ENCODE measurements around the gene ADAMTSL5. TPM values are rescaled to one million over a fixed set of nuclear protein-coding genes. Genes with fewer than 3 reads are reported as not detected.

ADAMTSL5 gene
- total and polyA plus RNA-seq, 2 of the 13 experiments (the other 11 are each of a cell fraction or from before 2014, with no cell fraction given): 0.60 to 2.7 TPM

GRCh38 chr19:1491114-1491848, 21.5 kb downstream of the ADAMTSL5 start, which contains the start of gene REEP6 (continued):
- TF ChIP-seq ZNF652 (CRISPR knock-in tag; IDR thresholded peaks at IDR 0.05; ENCODE audit: borderline replicate concordance, low read depth): no peak
- peak; percentile 79; the same call in 1 of the 2 replicates for TF ChIP-seq ZNF891 (CRISPR knock-in tag; IDR thresholded peaks at IDR 0.05)
- no peak for TF ChIP-seq TBX2 (CRISPR knock-in tag; IDR thresholded peaks at IDR 0.05; ENCODE audit: borderline replicate concordance)
- TF ChIP-seq ISL2 (CRISPR knock-in tag; IDR thresholded peaks at IDR 0.05): 0 out of 2 replicates have a peak, but pooled peaks have one; percentile 36
- TF ChIP-seq, protein P1, sequence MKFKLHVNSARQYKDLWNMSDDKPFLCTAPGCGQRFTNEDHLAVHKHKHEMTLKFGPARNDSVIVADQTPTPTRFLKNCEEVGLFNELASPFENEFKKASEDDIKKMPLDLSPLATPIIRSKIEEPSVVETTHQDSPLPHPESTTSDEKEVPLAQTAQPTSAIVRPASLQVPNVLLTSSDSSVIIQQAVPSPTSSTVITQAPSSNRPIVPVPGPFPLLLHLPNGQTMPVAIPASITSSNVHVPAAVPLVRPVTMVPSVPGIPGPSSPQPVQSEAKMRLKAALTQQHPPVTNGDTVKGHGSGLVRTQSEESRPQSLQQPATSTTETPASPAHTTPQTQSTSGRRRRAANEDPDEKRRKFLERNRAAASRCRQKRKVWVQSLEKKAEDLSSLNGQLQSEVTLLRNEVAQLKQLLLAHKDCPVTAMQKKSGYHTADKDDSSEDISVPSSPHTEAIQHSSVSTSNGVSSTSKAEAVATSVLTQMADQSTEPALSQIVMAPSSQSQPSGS (CRISPR knock-in tag; IDR thresholded peaks at IDR 0.05): no peak
- TF ChIP-seq GLMP (CRISPR knock-in tag; IDR thresholded peaks at IDR 0.05; ENCODE audit: borderline replicate concordance): no peak
- TF ChIP-seq, protein P2, sequence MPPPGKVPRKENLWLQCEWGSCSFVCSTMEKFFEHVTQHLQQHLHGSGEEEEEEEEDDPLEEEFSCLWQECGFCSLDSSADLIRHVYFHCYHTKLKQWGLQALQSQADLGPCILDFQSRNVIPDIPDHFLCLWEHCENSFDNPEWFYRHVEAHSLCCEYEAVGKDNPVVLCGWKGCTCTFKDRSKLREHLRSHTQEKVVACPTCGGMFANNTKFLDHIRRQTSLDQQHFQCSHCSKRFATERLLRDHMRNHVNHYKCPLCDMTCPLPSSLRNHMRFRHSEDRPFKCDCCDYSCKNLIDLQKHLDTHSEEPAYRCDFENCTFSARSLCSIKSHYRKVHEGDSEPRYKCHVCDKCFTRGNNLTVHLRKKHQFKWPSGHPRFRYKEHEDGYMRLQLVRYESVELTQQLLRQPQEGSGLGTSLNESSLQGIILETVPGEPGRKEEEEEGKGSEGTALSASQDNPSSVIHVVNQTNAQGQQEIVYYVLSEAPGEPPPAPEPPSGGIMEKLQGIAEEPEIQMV (CRISPR knock-in tag; IDR thresholded peaks at IDR 0.05; ENCODE audit: low read depth): peak; percentile 73; the same call in 1 of the 2 replicates
- no peak for TF ChIP-seq MLLT10 (CRISPR knock-in tag; IDR thresholded peaks at IDR 0.05)
- TF ChIP-seq, protein P3, sequence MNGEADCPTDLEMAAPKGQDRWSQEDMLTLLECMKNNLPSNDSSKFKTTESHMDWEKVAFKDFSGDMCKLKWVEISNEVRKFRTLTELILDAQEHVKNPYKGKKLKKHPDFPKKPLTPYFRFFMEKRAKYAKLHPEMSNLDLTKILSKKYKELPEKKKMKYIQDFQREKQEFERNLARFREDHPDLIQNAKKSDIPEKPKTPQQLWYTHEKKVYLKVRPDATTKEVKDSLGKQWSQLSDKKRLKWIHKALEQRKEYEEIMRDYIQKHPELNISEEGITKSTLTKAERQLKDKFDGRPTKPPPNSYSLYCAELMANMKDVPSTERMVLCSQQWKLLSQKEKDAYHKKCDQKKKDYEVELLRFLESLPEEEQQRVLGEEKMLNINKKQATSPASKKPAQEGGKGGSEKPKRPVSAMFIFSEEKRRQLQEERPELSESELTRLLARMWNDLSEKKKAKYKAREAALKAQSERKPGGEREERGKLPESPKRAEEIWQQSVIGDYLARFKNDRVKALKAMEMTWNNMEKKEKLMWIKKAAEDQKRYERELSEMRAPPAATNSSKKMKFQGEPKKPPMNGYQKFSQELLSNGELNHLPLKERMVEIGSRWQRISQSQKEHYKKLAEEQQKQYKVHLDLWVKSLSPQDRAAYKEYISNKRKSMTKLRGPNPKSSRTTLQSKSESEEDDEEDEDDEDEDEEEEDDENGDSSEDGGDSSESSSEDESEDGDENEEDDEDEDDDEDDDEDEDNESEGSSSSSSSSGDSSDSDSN (CRISPR knock-in tag; IDR thresholded peaks at IDR 0.05): peak; percentile 80
- TF ChIP-seq TEAD2 (CRISPR knock-in tag; IDR thresholded peaks at IDR 0.05): no peak
- peak; percentile 74; the same call in 1 of the 2 replicates for TF ChIP-seq ZNF800 (CRISPR knock-in tag; IDR thresholded peaks at IDR 0.05)
- no peak for TF ChIP-seq GABPA (IDR thresholded peaks at IDR 0.05; ENCODE audit: low read depth, low read length)
- TF ChIP-seq GABPA (CRISPR knock-in tag; IDR thresholded peaks at IDR 0.05; ENCODE audit: low read depth): no peak
- peak; percentile 86 for TF ChIP-seq RNF2 (conservative IDR thresholded peaks at IDR 0.05; ENCODE audit: low read depth)
- no peak; the same call in 1 of the 2 replicates for TF ChIP-seq HOXA5 (CRISPR knock-in tag; IDR thresholded peaks at IDR 0.05)
- TF ChIP-seq PRDM15 (CRISPR knock-in tag; IDR thresholded peaks at IDR 0.05): 0 out of 2 replicates have a peak, but pooled peaks have one; percentile 43
- TF ChIP-seq GATAD1 (CRISPR knock-in tag; IDR thresholded peaks at IDR 0.05): no peak

Measured in HepG2 (cell line).